GM12878 (cell line): ENCODE data around the gene USP21. TPM values are rescaled to one million over a fixed set of nuclear protein-coding genes. Genes with fewer than 3 reads are reported as not detected.

Experiments used
- ATAC-seq: fragments of 200-7000 bp; cut with Tn5 transposase; 3 replicates; pipeline ENCODE4 v1.9.1; 2020; ENCODE audit warnings: mild to moderate bottlenecking, moderate library complexity
- BruUV-seq: library from RNA; stranded (reverse); fragments of 400-500 nt; replicated peaks from 2 replicates; lab custom pipeline; 2021; lab: Mats Ljungman, UMichigan
- CTCF ChIA-PET: fragments of 300-600 bp; sonication (Branson Sonifier 250); formaldehyde crosslinking; extraction: SDS; loops from one replicate; lab custom pipeline; 2021; ENCODE audit warnings: inconsistent platforms; lab: Yijun Ruan, JAX
- POLR2A ChIA-PET: fragments of 350-600 bp; formaldehyde crosslinking; extraction: SDS; loops from one replicate; lab custom pipeline; 2021; ENCODE audit warnings: inconsistent platforms; lab: Charles Lee
- RAD21 ChIA-PET: fragments of 300-600 bp; sonication (Branson Sonifier 250); formaldehyde crosslinking; loops from one replicate; lab custom pipeline; 2023; ENCODE audit warnings: antibody characterized with exemption; ENCODE audit not compliant: unreplicated experiment; lab: Charles Lee
- SMC1A ChIA-PET: fragments of 300-600 bp; sonication (Branson Sonifier 250); formaldehyde crosslinking; loops from one replicate; lab custom pipeline; 2023; ENCODE audit not compliant: unreplicated experiment, uncharacterized antibody; lab: Charles Lee
- DNase-seq: peaks from one replicate; pipeline ENCODE4 v3.0.0-alpha.2; 2011; ENCODE audit warnings: low read depth, low spot score
- FAIRE-seq: peaks from 3 replicates; lab custom pipeline; 2011; peaks lifted over from hg19 to GRCh38; lab: Jason Lieb, UNC
- H2AFZ ChIP-seq: 2 replicates; pipeline ENCODE4 v1.6.0; 2011; ENCODE audit warnings: low read depth, low read length, control low read depth; ENCODE audit not compliant: control insufficient read depth
- H3K27ac ChIP-seq: 2 replicates; pipeline ENCODE4 v1.5.1; 2011; ENCODE audit warnings: control low read depth; ENCODE audit not compliant: control insufficient read depth, insufficient read depth
- H3K27me3 ChIP-seq, 2 experiments: replicated peaks in 1 of 2; 2 replicates each; pipeline versions ENCODE4 v1.6.0 to v1.6.1; 2011; ENCODE audit warnings: low read length in 1 of 2; ENCODE audit not compliant: control insufficient read depth in 2 of 2, insufficient read depth in 2 of 2
- H3K36me3 ChIP-seq, 2 experiments: 2 replicates each; pipeline ENCODE4 v1.5.1; 2011; ENCODE audit warnings: low read length in 1 of 2; ENCODE audit not compliant: control insufficient read depth in 2 of 2, insufficient read depth in 2 of 2
- H3K4me1 ChIP-seq: 2 replicates; pipeline ENCODE4 v1.6.1; 2011; ENCODE audit warnings: mild to moderate bottlenecking, low read length, moderate library complexity, mixed read lengths; ENCODE audit not compliant: control insufficient read depth, insufficient read depth
- H3K4me2 ChIP-seq: 2 replicates; pipeline ENCODE4 v1.6.0; 2011; ENCODE audit warnings: control low read depth; ENCODE audit not compliant: control insufficient read depth, insufficient read depth
- H3K4me3 ChIP-seq: fragments of 200-600 bp; sonication (generic); 2 replicates; pipeline ENCODE4 v1.5.1; 2016
- H3K79me2 ChIP-seq: 2 replicates; pipeline ENCODE4 v1.6.0; 2011; ENCODE audit warnings: low read length; ENCODE audit not compliant: control insufficient read depth, insufficient read depth
- H3K9ac ChIP-seq: 2 replicates; pipeline ENCODE4 v1.8.0; 2011; ENCODE audit warnings: low read length, control low read depth, mixed read lengths; ENCODE audit not compliant: control insufficient read depth, insufficient read depth
- H3K9me3 ChIP-seq: replicated peaks from 3 replicates; pipeline ENCODE4 v1.5.1; 2011; ENCODE audit warnings: mild to moderate bottlenecking, low read length; ENCODE audit not compliant: control insufficient read depth, insufficient read depth
- H4K20me1 ChIP-seq: 2 replicates; pipeline ENCODE4 v1.6.0; 2011; ENCODE audit not compliant: control insufficient read depth, insufficient read depth
- FOXK2 ChIP-seq: fragments of 450-650 bp; IDR thresholded peaks from 2 replicates; pipeline ENCODE4 v1.6.1; 2017; ENCODE audit warnings: mild to moderate bottlenecking, moderate library complexity
- MTA3 ChIP-seq: IDR thresholded peaks from 2 replicates; pipeline ENCODE4 v1.6.1; 2012; ENCODE audit warnings: low read length, inconsistent platforms, borderline replicate concordance
- POLR2AphosphoS2 ChIP-seq: IDR thresholded peaks from 2 replicates; pipeline ENCODE4 v1.6.1; 2011; ENCODE audit warnings: low read depth, mild to moderate bottlenecking, low read length, improper control_type of control experiment, moderate library complexity
- SPI1 ChIP-seq: IDR thresholded peaks from 2 replicates; pipeline ENCODE4 v1.6.1; 2011; ENCODE audit warnings: low read depth, mild to moderate bottlenecking, low read length, moderate library complexity, borderline replicate concordance; ENCODE audit not compliant: insufficient read depth
- ZBTB11 ChIP-seq: fragments of 450-650 bp; formaldehyde crosslinking; IDR thresholded peaks from 2 replicates; pipeline ENCODE4 v1.5.0; 2022; ENCODE audit warnings: mild to moderate bottlenecking, missing genetic modification characterization
- ZNF384 ChIP-seq: IDR thresholded peaks from 2 replicates; pipeline ENCODE4 v1.6.1; 2012; ENCODE audit warnings: low read depth, mild to moderate bottlenecking, low read length, improper control_type of control experiment, borderline replicate concordance
- WGBS: methylation state at CpG from one replicate; pipeline ENCODE4 v1.1.6; 2016; ENCODE audit warnings: low lambda C conversion rate; ENCODE audit not compliant: insufficient replicate concordance, insufficient coverage; ENCODE audit errors: missing lambda C conversion rate; 5-methylcytosine and 5-hydroxymethylcytosine counted together
- in situ Hi-C: fragments of 300-500 bp; cut with MboI; formaldehyde crosslinking; loops from 9 replicates; pipeline ENCODE4 v1.14.3; 2018; ENCODE audit warnings: mixed read lengths
- intact Hi-C: fragments of 100-400 bp; cut with micrococcal nuclease; formaldehyde crosslinking; loops from one replicate; pipeline ENCODE4 v1.14.2; 2022; ENCODE audit not compliant: unreplicated experiment
- polyA plus RNA-seq, 11 experiments: library from polyadenylated mRNA; depleted of rRNA in 4 of 11; unstranded in 6 of 11; stranded (reverse) in 5 of 11; fragments of >200 nt; fragmentation: Nextera tagmentation in 4 of 11; fragmentation: Illumina TruSeq in 1 of 11; extraction: Ambion mirVana in 4 of 11; extraction: Trizol in 1 of 11; gene quantifications; 1 replicate in 1 of 11; 2 replicates in 10 of 11; pipeline versions ENCODE4 v1.2.1 to v1.2.3, GENCODE V29; 2011 to 2016; ENCODE audit warnings: inconsistent platforms in 2 of 11, missing spikeins in 2 of 11, low read depth in 1 of 11
- total RNA-seq, 4 experiments: library from RNA; depleted of rRNA in 3 of 4; stranded (reverse); fragments of >200 nt in 3 of 4; fragmentation: Illumina TruSeq in 1 of 4; extraction: Trizol in 1 of 4; gene quantifications; 2 replicates each; pipeline versions ENCODE4 v1.2.1 to v1.2.3, GENCODE V29; 2013 to 2021

The USP21 gene
- total and polyA plus RNA-seq, 10 of the 15 experiments (the other 5 are each of a cell fraction or from before 2014, with no cell fraction given), result 3.2 to 28.6 (median 16.6) TPM

GRCh38 chr1:161121042-161121650 is 38.2 kb upstream of the USP21 start:
- H3K4me2 ChIP-seq, result no peak overlapping the region
- no peak overlapping the region for H3K4me3 ChIP-seq
- in situ Hi-C loops (no loop called here), intact Hi-C loops (no loop called here)
- RAD21 ChIA-PET, result interaction anchor here (0.7 to 1.3 kb wide), 2 partner anchors 15 to 25 kb away, joined by 4 read pairs; no protein-coding TSS in a partner anchor
- H3K4me1 ChIP-seq, result peaks cover 19% of the 10 kb centered on the region
- POLR2A ChIA-PET, result interaction anchor here (0.5 to 1.6 kb wide), 7 partner anchors 8 to 121 kb away, joined by 3 to 9 read pairs (median 5); no protein-coding TSS in a partner anchor
- no TSS peak for BruUV-seq
- H4K20me1 ChIP-seq, result no peaks in the 10 kb centered on the region
- H3K9ac ChIP-seq, result no peak overlapping the region
- no peaks in the 10 kb centered on the region for H3K27me3 ChIP-seq
- no peak overlapping the region for H2AFZ ChIP-seq
- no peak overlapping the region for H3K27ac ChIP-seq
- 100% methylated on average over 3 of the region's 3 CpGs for WGBS
- peaks cover 32% of the 10 kb centered on the region for H3K79me2 ChIP-seq
- H3K36me3 ChIP-seq, result peaks cover 17 to 18% of the 10 kb centered on the region in 2 experiments
- TF ChIP-seq POLR2AphosphoS2 (0 out of 2 replicates have a peak, but pooled peaks have one; percentile 35), MTA3 (0 out of 2 replicates have a peak, but pooled peaks have one; percentile 25), FOXK2 (no peak)
- H3K9me3 ChIP-seq, result no peaks in the 10 kb centered on the region
- ATAC-seq (no peak), DNase-seq (no peak), FAIRE-seq (peak; percentile 49)
- CTCF ChIA-PET, result interaction anchor here (0.6 to 1.7 kb wide), 5 partner anchors 20 to 137 kb away, joined by 3 to 8 read pairs (median 4); partner anchors contain the start of gene TOMM40L
- SMC1A ChIA-PET, result interaction anchor here (1.1 to 1.6 kb wide), 7 partner anchors 9 to 83 kb away, joined by 3 to 5 read pairs (median 4); partner anchors contain the start of gene TSTD1

DNA sequence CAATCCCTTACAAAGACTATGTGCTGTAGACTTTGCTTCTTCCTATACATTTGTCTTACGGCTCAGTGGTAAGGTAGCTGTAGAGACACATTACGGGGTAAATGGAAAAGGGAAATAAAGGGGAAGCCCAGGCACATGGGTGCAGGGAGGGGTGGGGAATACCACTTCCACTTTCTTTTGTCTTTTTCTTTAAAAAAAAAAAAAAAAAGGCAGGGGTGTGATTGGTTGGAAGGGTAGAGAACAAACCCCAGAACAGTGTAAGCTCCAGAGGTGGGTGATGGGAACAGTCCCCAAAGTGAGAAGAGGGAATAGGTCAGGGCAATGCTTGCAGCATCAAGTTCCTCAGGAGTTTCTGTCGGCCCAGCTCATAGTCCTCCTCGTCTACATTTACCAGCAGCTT is 37.5 kb upstream of the USP21 start:
- Histone ChIP-seq H3K4me1 (peaks cover 19% of the 10 kb centered on the region), H2AFZ (no peak overlapping the region), H3K4me3 (no peak overlapping the region), H3K27ac (peak overlapping the region; percentile 10; the same call in 1 of the 2 replicates), H3K79me2 (peaks cover 28% of the 10 kb centered on the region), H3K9ac (no peak overlapping the region), H4K20me1 (no peaks in the 10 kb centered on the region), H3K4me2 (peak overlapping the region; percentile 38), H3K9me3 (no peaks in the 10 kb centered on the region), H3K36me3 (peaks cover 17 to 18% of the 10 kb centered on the region in 2 experiments), H3K27me3 (no peaks in the 10 kb centered on the region)
- no TSS peak for BruUV-seq
- ChIA-PET SMC1A (interaction anchor here (0.8 to 1.6 kb wide), 8 partner anchors 9 to 84 kb away, joined by 3 to 5 read pairs (median 4); partner anchors contain the start of gene TSTD1), POLR2A (interaction anchor here (1.0 to 1.6 kb wide), 4 partner anchors 53 to 122 kb away, joined by 3 to 9 read pairs (median 6); no protein-coding TSS in a partner anchor), RAD21 (interaction anchor here (0.7 to 1.3 kb wide), 3 partner anchors 14 to 75 kb away, joined by 3 to 4 read pairs (median 4); no protein-coding TSS in a partner anchor), CTCF (interaction anchor here (0.6 to 1.7 kb wide), 4 partner anchors 19 to 870 kb away, joined by 3 to 8 read pairs (median 4); partner anchors contain the start of gene TOMM40L)
- DNase-seq, result no peak
- intact Hi-C loops, result no loop called here
- WGBS, result 51% methylated on average over 4 of the region's 4 CpGs
- no peak for FAIRE-seq
- in situ Hi-C loops, result no loop called here
- ATAC-seq, result no peak
- TF ChIP-seq ZBTB11 (CRISPR knock-in tag) (no peak), ZNF384 (peak; percentile 81), FOXK2 (no peak), SPI1 (peak; percentile 27; the same call in 1 of the 2 replicates)
